ENCODE data around the gene GPR78. TPM values are rescaled to one million over a fixed set of nuclear protein-coding genes. Genes with fewer than 3 reads are reported as not detected.

GPR78 gene
- polyA plus RNA-seq, 3 donors = not detected

DNA sequence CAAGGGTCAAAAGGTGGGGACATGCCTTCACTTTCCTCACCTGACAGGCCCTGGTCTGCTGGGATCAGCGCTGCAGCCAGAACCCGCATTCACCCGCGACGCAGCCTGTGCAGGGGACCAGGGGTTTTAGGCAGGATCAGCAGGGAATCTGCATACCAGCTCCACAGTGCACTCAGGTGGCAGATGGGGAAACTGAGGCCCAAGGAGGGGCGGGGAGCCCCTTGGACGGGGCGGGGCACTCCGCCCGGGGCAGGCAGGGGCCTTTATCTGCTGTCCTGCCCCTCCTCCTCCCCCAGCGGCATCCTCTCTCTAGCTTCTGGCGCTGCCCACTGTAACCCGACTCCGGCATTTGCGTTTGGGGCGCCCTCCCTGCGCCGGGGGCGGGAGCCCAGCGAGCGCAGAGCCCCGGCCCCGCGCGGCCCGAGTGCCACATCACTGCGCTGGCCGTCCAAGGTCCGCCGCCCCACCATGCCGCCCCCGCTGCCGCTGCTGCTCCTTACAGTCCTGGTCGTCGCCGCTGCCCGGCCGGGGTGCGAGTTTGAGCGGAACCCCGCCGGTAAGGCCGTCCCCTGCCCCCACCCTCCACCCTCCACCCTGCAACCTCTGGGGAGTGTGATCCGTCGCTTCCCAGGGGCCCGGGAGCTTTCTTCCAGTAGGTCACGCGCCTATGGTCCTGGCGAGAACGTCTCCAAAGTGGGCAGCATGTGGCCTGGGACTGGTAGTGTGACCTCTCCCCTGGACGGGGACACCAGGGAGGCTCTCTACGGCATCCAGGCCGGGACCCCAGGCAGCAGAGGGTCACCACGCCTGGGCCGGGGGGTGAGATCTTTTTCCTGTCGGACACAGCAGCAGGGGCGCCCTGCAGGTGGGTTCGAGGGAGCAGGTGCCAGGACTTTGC is 12.4 kb downstream of the GPR78 start, which contains the start of gene CPZ:
Gene CPZ (plus strand): TSS at position 400 of the 898 bp plus-strand sequence. CDS start 69 bp downstream, at position 469.
- Mint-ChIP-seq H3K4me3 (peak within 1 kb of the TSS in 1 of 2 donors; percentile 72), H3K36me3 (no peaks in the 10 kb centered on the region), H3K9me3 (peaks cover 0 to 5% (median 0%) of the 10 kb centered on the region in 7 donors), H3K4me1 (no peaks in the 10 kb centered on the region), H3K27ac (no peak within 1 kb of the TSS), H3K27me3 (ENCODE audit: low read depth in 3 of 3) (peaks cover 28 to 46% (median 38%) of the 10 kb centered on the region in 3 donors)
- Histone ChIP-seq H3K4me2 (replicated peaks; ENCODE audit: extremely low read depth, low read length, poor library complexity, severe bottlenecking) (no peak within 1 kb of the TSS), H3K4me3 (replicated peaks in 1 of 3; ENCODE audit: low read depth in 2 of 3, low read length in 3 of 3) (no peak within 1 kb of the TSS), H3K4me1 (ENCODE audit: control insufficient read depth in 1 of 2, insufficient read depth in 2 of 2, low read length in 2 of 2) (no peaks in the 10 kb centered on the region), H4K20me1 (ENCODE audit: insufficient read depth, low read length) (no peaks in the 10 kb centered on the region), H3K9ac (ENCODE audit: insufficient read depth, low read length, poor library complexity, severe bottlenecking) (no peak within 1 kb of the TSS), H3K79me2 (ENCODE audit: insufficient read depth, low read length) (no peaks in the 10 kb centered on the region), H3K27me3 (ENCODE audit: control insufficient read depth in 2 of 2, insufficient read depth in 2 of 2, low read length in 2 of 2) (peaks cover 2 to 29% of the 10 kb centered on the region in 2 donors), H2AFZ (ENCODE audit: insufficient read depth, low read depth, low read length, poor library complexity, severe bottlenecking) (no peak within 1 kb of the TSS), H3K36me3 (replicated peaks in 1 of 2; ENCODE audit: control insufficient read depth in 1 of 2, insufficient read depth in 2 of 2, low read length in 2 of 2) (no peaks in the 10 kb centered on the region), H3K9me3 (replicated peaks in 1 of 2; ENCODE audit: control insufficient read depth in 1 of 2, insufficient read depth in 1 of 2, low read length in 2 of 2) (no peaks in the 10 kb centered on the region), H3K27ac (ENCODE audit: low read depth in 1 of 2, low read length in 2 of 2) (no peak within 1 kb of the TSS)
- intact Hi-C loops (cut with micrococcal nuclease) = no loop called here
- TF ChIP-seq, protein P1, sequence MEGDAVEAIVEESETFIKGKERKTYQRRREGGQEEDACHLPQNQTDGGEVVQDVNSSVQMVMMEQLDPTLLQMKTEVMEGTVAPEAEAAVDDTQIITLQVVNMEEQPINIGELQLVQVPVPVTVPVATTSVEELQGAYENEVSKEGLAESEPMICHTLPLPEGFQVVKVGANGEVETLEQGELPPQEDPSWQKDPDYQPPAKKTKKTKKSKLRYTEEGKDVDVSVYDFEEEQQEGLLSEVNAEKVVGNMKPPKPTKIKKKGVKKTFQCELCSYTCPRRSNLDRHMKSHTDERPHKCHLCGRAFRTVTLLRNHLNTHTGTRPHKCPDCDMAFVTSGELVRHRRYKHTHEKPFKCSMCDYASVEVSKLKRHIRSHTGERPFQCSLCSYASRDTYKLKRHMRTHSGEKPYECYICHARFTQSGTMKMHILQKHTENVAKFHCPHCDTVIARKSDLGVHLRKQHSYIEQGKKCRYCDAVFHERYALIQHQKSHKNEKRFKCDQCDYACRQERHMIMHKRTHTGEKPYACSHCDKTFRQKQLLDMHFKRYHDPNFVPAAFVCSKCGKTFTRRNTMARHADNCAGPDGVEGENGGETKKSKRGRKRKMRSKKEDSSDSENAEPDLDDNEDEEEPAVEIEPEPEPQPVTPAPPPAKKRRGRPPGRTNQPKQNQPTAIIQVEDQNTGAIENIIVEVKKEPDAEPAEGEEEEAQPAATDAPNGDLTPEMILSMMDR (IDR thresholded peaks at IDR 0.05) = no peak
- DNase-seq = no peak
- WGBS (ENCODE audit: insufficient coverage) = 4% methylated on average over 50 of the region's 58 CpGs

DNA sequence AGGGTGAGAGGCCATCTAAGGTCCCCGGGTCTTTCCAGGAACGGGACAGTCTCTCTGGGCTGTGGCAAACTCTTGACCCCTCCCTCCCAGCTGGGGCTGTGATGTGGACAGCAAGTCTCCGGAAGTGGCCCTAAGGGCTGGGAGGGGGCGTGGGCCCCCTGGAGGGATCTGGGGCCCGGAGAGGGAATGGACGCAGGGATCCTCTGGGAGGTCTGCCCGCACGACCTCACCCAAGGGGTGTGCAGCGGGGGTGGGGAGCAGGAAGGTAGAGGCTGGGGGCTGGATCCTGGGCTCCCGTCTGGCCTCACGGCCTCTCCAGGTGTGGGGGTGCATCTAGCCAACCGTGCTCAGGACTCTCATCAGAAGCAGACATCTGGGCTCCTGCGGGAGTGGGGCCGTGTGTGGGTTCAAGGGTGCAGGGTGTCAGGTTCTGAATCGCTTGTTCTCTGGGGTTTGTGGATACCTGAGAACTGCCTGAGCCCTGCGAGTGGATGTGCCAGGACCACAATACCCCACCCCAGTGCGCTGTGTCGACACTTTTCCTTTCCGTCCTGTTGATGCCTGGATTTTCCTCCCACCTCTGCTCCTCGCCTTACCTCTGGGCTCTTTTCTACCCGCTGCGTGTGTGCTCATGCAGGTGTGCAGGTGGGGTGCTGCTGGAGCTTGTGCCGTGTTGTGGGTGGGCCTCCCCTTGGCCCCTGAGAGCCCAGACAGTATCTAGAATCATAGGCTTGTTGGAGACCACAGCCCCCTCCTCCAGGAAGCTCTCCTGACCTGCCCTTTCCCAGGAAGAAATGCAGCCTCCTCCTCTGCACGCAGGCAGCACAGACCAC is 13.3 kb downstream of the GPR78 start:
- Mint-ChIP-seq H3K27me3 (ENCODE audit: low read depth in 3 of 3) (peaks cover 28 to 46% (median 38%) of the 10 kb centered on the region in 3 donors), H3K27ac (no peak overlapping the region), H3K4me3 (peak overlapping the region in 1 of 2 donors; percentile 72), H3K4me1 (no peaks in the 10 kb centered on the region), H3K9me3 (peaks cover 0 to 5% (median 0%) of the 10 kb centered on the region in 7 donors), H3K36me3 (no peaks in the 10 kb centered on the region)
- no peaks in the 10 kb centered on the region for H3K36me3 ChIP-seq (replicated peaks in 1 of 2; ENCODE audit: control insufficient read depth in 1 of 2, insufficient read depth in 2 of 2, low read length in 2 of 2)
- no peaks in the 10 kb centered on the region for H3K9me3 ChIP-seq (replicated peaks in 1 of 2; ENCODE audit: control insufficient read depth in 1 of 2, insufficient read depth in 1 of 2, low read length in 2 of 2)
- WGBS (ENCODE audit: insufficient coverage) = 16% methylated on average over 12 of the region's 24 CpGs
- no peaks in the 10 kb centered on the region for H4K20me1 ChIP-seq (ENCODE audit: insufficient read depth, low read length)
- H3K27me3 ChIP-seq (ENCODE audit: control insufficient read depth in 2 of 2, insufficient read depth in 2 of 2, low read length in 2 of 2) = peaks cover 2 to 29% of the 10 kb centered on the region in 2 donors
- H3K79me2 ChIP-seq (ENCODE audit: insufficient read depth, low read length) = no peaks in the 10 kb centered on the region
- H3K4me1 ChIP-seq (ENCODE audit: control insufficient read depth in 1 of 2, insufficient read depth in 2 of 2, low read length in 2 of 2) = no peaks in the 10 kb centered on the region
- no peak overlapping the region for H2AFZ ChIP-seq (ENCODE audit: insufficient read depth, low read depth, low read length, poor library complexity, severe bottlenecking)
- DNase-seq = no peak
- H3K4me3 ChIP-seq (replicated peaks in 1 of 3; ENCODE audit: low read depth in 2 of 3, low read length in 3 of 3) = no peak overlapping the region
- no peak overlapping the region for H3K27ac ChIP-seq (ENCODE audit: low read depth in 1 of 2, low read length in 2 of 2)
- H3K9ac ChIP-seq (ENCODE audit: insufficient read depth, low read length, poor library complexity, severe bottlenecking) = no peak overlapping the region
- intact Hi-C loops (cut with micrococcal nuclease) = no loop called here
- H3K4me2 ChIP-seq (replicated peaks; ENCODE audit: extremely low read depth, low read length, poor library complexity, severe bottlenecking) = no peak overlapping the region
- TF ChIP-seq, protein P1 (IDR thresholded peaks at IDR 0.05) = no peak
